ENCODE results near the gene WDR48.

DNA sequence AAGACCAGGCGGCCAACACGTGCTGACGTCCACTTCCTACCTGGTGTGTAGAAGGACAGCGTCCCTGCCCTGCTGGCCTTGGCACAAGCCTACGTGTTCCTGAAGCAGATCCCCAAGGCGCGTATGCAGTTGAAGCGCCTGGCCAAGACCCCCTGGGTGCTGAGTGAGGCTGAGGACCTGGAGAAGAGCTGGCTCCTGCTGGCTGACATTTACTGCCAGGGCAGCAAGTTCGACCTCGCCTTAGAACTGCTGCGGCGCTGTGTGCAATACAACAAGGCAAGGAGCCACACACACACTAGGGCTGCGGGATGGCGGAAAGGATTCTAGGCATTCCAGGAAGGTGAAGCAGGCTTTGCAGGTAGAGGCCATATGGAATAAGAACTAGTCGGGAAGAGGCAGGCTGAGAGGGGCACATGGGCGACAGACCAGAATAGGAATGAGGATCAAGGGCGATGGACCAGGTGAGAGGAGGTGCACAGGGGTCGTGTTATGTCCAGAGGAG, 85.7 kb downstream of the WDR48 start:
- no peak for TF ChIP-seq POLR2A (IDR thresholded peaks at IDR 0.05)
- TF ChIP-seq, protein P1, sequence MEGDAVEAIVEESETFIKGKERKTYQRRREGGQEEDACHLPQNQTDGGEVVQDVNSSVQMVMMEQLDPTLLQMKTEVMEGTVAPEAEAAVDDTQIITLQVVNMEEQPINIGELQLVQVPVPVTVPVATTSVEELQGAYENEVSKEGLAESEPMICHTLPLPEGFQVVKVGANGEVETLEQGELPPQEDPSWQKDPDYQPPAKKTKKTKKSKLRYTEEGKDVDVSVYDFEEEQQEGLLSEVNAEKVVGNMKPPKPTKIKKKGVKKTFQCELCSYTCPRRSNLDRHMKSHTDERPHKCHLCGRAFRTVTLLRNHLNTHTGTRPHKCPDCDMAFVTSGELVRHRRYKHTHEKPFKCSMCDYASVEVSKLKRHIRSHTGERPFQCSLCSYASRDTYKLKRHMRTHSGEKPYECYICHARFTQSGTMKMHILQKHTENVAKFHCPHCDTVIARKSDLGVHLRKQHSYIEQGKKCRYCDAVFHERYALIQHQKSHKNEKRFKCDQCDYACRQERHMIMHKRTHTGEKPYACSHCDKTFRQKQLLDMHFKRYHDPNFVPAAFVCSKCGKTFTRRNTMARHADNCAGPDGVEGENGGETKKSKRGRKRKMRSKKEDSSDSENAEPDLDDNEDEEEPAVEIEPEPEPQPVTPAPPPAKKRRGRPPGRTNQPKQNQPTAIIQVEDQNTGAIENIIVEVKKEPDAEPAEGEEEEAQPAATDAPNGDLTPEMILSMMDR (IDR thresholded peaks at IDR 0.05) = no peak

Measured in uterus (tissue), 2 donors.